Psoas muscle (tissue), 8 donors: ENCODE measurements around the gene FRMD6. TPM values are rescaled to one million over a fixed set of nuclear protein-coding genes. Genes with fewer than 3 reads are reported as not detected.
A peak's percentile ranks its signal among the peaks of the same experiment; 100 is the strongest.

Source experiments
- ATAC-seq, 4 donors: fragments of 200-7000 bp; cut with Tn5 transposase; one replicate each; pipeline ENCODE4 v1.9.1; 2020; ENCODE audit warnings: moderate library complexity in 3 of 4, mild to moderate bottlenecking in 2 of 4
- DNase-seq, 2 donors: peaks; one replicate each; pipeline ENCODE4 v3.0.0-alpha.2; 2020
- H3K27ac ChIP-seq: fragments of 200-600 bp; one replicate; pipeline ENCODE4 v1.8.0; 2022
- H3K27me3 ChIP-seq, 3 donors: fragments of 200-600 bp in 1 of 3; one replicate each; pipeline versions ENCODE4 v1.6.1 to v1.8.0; 2013 to 2022; ENCODE audit warnings: low read length in 2 of 3, mild to moderate bottlenecking in 2 of 3, moderate library complexity in 1 of 3; ENCODE audit not compliant: insufficient read depth in 3 of 3
- H3K36me3 ChIP-seq, 2 donors: fragments of 200-600 bp in 1 of 2; one replicate each; pipeline versions ENCODE4 v1.6.1 to v1.8.0; 2013 to 2022; ENCODE audit warnings: low read depth in 1 of 2, mild to moderate bottlenecking in 1 of 2, moderate library complexity in 1 of 2; ENCODE audit not compliant: insufficient read depth in 1 of 2
- H3K4me1 ChIP-seq: fragments of 200-600 bp; one replicate; pipeline ENCODE4 v1.8.0; 2022
- H3K4me3 ChIP-seq: fragments of 200-600 bp; one replicate; pipeline ENCODE4 v1.8.0; 2022; ENCODE audit warnings: mild to moderate bottlenecking
- H3K9me3 ChIP-seq: fragments of 200-600 bp; one replicate; pipeline ENCODE4 v1.8.0; 2022
- CTCF ChIP-seq: fragments of 200-600 bp; IDR thresholded peaks from one replicate; pipeline ENCODE4 v1.8.0; 2022; ENCODE audit warnings: antibody characterized with exemption
- WGBS, 3 donors: extraction: QIAGEN DNeasy Blood & Tissue Kit; methylation state at CpG; one replicate each; pipeline versions ENCODE4 v1.1.6 to v1.1.7; 2013; 5-methylcytosine and 5-hydroxymethylcytosine counted together
- intact Hi-C, 2 donors: fragments of 100-400 bp; cut with DNase I; formaldehyde crosslinking; loops; one replicate each; pipeline versions ENCODE4 v1.11.0 to v1.14.2; 2022
- polyA plus RNA-seq, 3 donors: library from polyadenylated mRNA; stranded (reverse); fragments of 200-250 nt; gene quantifications; one replicate each; pipeline ENCODE4 v1.2.3, GENCODE V29; 2013
- total RNA-seq, 4 donors: library from RNA; stranded (reverse); fragmentation: NEBNext Ultra II Directional in 2 of 4; extraction: Animal tissue kit (Norgen Biotek cat#: 25700) in 2 of 4; gene quantifications; one replicate each; pipeline versions ENCODE4 v1.2.1 to v1.2.4, GENCODE V29; 2021 to 2023
- donor health status: healthy with polysubstance abuse.
- donor health status: DM: no; HTN: no; CAD: no; lungs with moderate emphysema.
- donor health status: Bipolar disorder and iron deficiency.
- donor health status: healthy.
- donor health status: DM: yes; HTN: yes; CAD: no.
- donor health status: DM: no; HTN: no; CAD: no.
- donor health status: DM: no; HTN: no; CAD: no.
- donor health status: DM: yes; HTN: yes; CAD: no.

FRMD6 gene
- total and polyA plus RNA-seq, 7 donors, result 2.5 to 9.8 (median 5.0) TPM

GRCh38 chr14:51643140-51643539 is 8.6 kb upstream of the FRMD6 start:
- intact Hi-C loops, result no loop called here
- no peak for DNase-seq
- Histone ChIP-seq H3K27ac (no peak overlapping the region), H3K36me3 (no peaks in the 10 kb centered on the region), H3K4me1 (no peaks in the 10 kb centered on the region), H3K9me3 (no peaks in the 10 kb centered on the region), H3K4me3 (no peak overlapping the region), H3K27me3 (no peaks in the 10 kb centered on the region)
- ATAC-seq, result no peak
- no peak for TF ChIP-seq CTCF
- WGBS, 3 donors, result 85 to 92% (median 90%) methylated on average over 3 of the region's 3 CpGs

GRCh38 chr14:51644217-51644933 is 7.3 kb upstream of the FRMD6 start:
- TF ChIP-seq CTCF, result no peak
- DNase-seq (no peak), ATAC-seq (no peak)
- Histone ChIP-seq H3K4me1 (no peaks in the 10 kb centered on the region), H3K27ac (no peak overlapping the region), H3K36me3 (no peaks in the 10 kb centered on the region), H3K27me3 (no peaks in the 10 kb centered on the region), H3K9me3 (no peaks in the 10 kb centered on the region), H3K4me3 (no peak overlapping the region)
- intact Hi-C loops, result no loop called here
- 75 to 84% (median 79%) methylated on average over 5 of the region's 5 CpGs for WGBS, 3 donors

GRCh38 chr14:51648296-51648695 is 3.4 kb upstream of the FRMD6 start:
- Histone ChIP-seq H3K27ac (no peak overlapping the region), H3K9me3 (no peaks in the 10 kb centered on the region), H3K27me3 (no peaks in the 10 kb centered on the region), H3K4me1 (no peaks in the 10 kb centered on the region), H3K36me3 (no peaks in the 10 kb centered on the region), H3K4me3 (no peak overlapping the region)
- intact Hi-C loops, result no loop called here
- DNase-seq, result no peak
- TF ChIP-seq CTCF, result no peak
- no peak for ATAC-seq
- 42 to 69% (median 58%) methylated on average over 2 of the region's 2 CpGs for WGBS, 3 donors

GRCh38 chr14:51650716-51651387 is 858 bp upstream of the FRMD6 start:
- H3K27ac ChIP-seq, result peak overlapping the region; percentile 91
- DNase-seq, result peak; percentile 35 to 58
- no peaks in the 10 kb centered on the region for H3K9me3 ChIP-seq
- peak overlapping the region; percentile 86 for H3K4me3 ChIP-seq
- no peaks in the 10 kb centered on the region for H3K27me3 ChIP-seq
- H3K4me1 ChIP-seq, result no peaks in the 10 kb centered on the region
- no peaks in the 10 kb centered on the region for H3K36me3 ChIP-seq
- intact Hi-C loops, result loop anchor here (5.0 kb wide), 2 partner anchors 126 to 369 kb away; no protein-coding TSS in a partner anchor
- WGBS, 3 donors, result 2 to 3% (median 2%) methylated on average over 29 to 30 of the region's 30 CpGs
- peak in 1 of 4 donors; percentile 7 for ATAC-seq
- TF ChIP-seq CTCF, result no peak
